Measurements from ENCODE around the gene C9orf152.

- no peak for TF ChIP-seq CTCF (IDR thresholded peaks at IDR 0.05; ENCODE audit: insufficient read depth, low read length)
- no peak for TF ChIP-seq POLR2AphosphoS5 (IDR thresholded peaks at IDR 0.05; ENCODE audit: low read depth)
- TF ChIP-seq SPI1 (IDR thresholded peaks at IDR 0.05; ENCODE audit: borderline replicate concordance, low read depth): no peak
Observed at GRCh38 chr9:110186254-110186653, 21.7 kb downstream of the C9orf152 start.

Data from HL-60 (cell line).